Stimulated activated CD8-positive, alpha-beta memory T cell treated with anti-CD3 and anti-CD28 coated beads, Interleukin-15, amount 100 ng/mL, for 48 hours (primary cell): ENCODE data around the gene CUTC.

Source experiments
- DNase-seq, 2 donors: peaks; one replicate each; pipeline ENCODE4 v3.0.0-alpha.2; 2020; ENCODE audit warnings: low read depth in 2 of 2

CUTC gene

GRCh38 chr10:99782447-99783286 is 50.6 kb downstream of the CUTC start, which contains the start of gene ABCC2:
ABCC2 (plus strand) TSS chr10:99782640; CDS start chr10:99782845, 205 bp downstream.
- DNase-seq, result no peak

DNA sequence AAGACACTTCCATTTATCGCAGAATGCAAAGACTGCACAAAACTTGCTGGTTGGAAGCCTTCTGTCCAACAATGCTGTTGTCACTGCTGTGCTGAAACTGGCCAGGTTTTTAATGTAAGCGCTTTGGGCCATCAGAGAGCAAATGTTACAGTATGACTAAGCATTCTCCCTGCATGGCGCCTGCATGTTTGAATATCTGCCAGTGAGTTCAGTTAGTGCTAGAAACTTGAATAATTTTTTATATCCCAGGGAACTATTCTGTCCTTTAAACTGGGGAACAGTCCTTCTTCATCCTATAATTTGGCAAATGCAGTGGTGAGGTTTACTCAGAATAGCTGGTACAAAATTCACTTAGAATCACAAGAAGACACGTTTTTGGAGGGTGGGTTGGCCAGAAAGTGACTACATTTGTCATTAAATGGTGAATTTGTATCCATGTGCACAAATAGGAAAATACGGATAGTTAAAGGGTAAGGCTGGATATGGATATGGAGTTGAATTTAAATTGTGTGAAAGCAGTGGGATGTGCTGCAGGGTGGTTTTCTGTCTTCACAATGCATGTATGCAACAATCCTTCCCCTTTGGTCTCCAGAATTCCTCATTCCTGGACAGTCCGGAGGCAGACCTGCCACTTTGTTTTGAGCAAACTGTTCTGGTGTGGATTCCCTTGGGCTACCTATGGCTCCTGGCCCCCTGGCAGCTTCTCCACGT is 52.1 kb downstream of the CUTC start:
- DNase-seq, result no peak

DNA sequence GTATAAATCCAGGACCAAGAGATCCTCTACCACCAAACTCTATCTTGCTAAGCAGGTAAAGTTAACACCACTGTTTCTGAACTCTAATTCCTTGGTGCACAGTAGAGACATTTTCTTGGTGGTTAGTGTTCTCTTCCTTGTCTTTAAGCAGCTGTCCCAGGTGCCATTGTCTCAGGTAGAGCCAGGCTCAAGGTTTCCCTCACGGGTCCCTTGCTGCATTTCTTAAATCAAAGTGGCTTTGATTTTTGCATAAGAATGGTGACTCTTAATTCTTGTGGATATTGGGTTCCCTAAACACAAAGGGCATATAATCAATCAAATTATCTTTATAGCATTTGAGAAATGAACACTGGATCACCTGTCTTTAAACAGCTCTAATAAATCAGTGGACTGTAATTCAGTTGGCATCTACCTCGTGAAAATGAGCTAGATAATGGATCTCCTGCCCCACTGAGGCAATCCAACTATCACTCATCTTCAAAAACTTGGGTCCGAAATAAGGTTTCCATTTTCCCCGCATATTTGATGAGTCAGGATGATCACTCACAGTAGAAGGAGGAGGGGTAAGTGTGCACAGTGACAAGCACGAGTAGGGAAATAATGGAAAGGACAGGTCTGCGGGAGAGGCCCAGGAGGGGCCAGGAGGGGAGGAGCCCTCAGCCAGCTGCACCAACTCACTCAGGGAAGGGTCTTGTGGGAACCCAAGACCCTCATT is 52.9 kb downstream of the CUTC start:
- DNase-seq, result no peak

DNA sequence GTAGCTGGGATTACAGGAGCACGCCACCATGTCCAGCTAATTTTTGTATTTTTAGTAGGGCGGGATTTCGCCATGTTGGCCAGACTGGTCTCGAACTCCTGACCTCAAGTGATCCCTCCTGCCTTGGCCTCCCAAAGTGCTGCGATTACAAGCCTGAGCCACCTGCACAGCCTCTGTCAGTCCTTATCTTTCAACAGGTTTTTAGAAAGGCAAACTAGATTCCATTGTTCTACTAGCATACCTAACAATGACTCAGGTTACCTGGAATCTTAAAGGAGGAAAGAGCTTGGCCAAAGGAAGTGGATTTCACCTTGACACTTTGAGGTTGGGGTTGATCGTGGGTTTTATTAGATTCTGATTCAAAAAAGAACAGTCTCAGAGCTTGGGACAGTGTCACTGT is 53.6 kb downstream of the CUTC start:
- no peak for DNase-seq

- no peak for DNase-seq
Measured at GRCh38 chr10:99787311-99787710, 55.3 kb downstream of the CUTC start.

GRCh38 chr10:99787782-99788445 is 55.9 kb downstream of the CUTC start:
- no peak for DNase-seq

GRCh38 chr10:99788598-99789256 is 56.7 kb downstream of the CUTC start:
- DNase-seq, result no peak

GRCh38 chr10:99791831-99792230 is 59.8 kb downstream of the CUTC start:
- no peak for DNase-seq

DNA sequence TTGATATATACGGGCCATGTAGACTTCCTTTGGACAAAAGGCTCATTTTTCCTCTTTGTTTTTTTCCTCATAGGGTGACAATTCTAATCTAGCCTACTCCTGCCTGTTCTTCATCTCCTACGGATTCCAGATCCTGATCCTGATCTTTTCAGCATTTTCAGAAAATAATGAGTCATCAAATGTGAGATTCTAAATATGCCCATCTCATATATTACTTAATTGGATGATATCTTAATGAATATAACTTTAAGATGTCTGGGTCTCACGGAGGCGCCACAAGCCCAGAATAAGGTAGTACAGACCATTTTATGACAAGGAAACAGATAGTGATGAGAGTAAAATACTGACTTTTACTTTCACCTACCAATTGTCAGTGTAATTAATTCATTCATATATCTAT is 61.8 kb downstream of the CUTC start:
- DNase-seq, result no peak

- no peak for DNase-seq
Measured at GRCh38 chr10:99796928-99797327, 64.9 kb downstream of the CUTC start.

DNA sequence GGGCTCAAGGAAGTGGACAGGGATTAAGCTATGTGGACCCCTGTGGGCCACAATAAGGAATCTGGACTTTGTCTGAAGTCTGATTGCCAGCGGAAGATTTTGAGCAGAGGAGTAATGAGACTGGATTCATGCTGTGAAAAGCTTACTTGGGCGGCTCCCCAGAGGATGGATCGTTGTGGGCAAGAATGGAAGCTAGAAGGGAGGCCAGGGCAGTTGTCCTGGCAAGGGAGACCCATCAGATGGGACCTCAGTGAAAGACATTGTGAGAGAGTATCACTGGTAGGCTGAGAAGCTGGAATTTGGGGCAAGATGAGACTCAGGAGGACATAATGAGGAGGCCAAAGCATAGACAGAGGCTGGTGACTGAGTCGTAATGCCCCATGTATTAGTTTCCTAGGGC is 66.0 kb downstream of the CUTC start:
- DNase-seq, result no peak

- no peak for DNase-seq
Measured at GRCh38 chr10:99798920-99799319, 66.9 kb downstream of the CUTC start.

DNA sequence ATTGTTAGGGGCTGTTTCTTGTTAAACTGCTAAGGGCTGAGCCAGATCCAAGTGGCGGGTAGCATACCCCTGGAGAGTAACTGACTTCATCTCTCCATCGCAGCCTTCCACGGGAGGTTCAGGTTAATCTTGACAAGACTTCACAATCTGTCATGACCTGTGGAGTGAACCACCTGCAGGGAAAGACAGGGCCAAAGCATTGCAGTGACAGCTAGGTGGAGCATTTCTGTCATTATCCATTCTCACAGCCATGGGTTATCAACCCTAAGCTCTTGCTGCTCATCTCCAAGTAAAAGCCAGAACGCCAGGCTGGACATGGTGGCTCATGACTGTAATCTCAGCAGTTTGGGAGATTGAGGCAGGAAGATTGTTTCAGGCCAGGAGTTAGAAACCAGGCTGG is 67.6 kb downstream of the CUTC start:
- no peak for DNase-seq

GRCh38 chr10:99804471-99804870 is 72.4 kb downstream of the CUTC start:
- no peak for DNase-seq

GRCh38 chr10:99805190-99805589 is 73.2 kb downstream of the CUTC start:
- DNase-seq, result no peak
